GM12801 (cell line): ENCODE data around the gene SCAND1.

Source experiments
- TF ChIP-seq, protein P1 (sequence below): IDR thresholded peaks from one replicate; pipeline ENCODE4 v1.5.1; 2011; ENCODE audit warnings: control low read depth; ENCODE audit not compliant: insufficient read length; ENCODE audit errors: extremely low read depth

Gene SCAND1

DNA sequence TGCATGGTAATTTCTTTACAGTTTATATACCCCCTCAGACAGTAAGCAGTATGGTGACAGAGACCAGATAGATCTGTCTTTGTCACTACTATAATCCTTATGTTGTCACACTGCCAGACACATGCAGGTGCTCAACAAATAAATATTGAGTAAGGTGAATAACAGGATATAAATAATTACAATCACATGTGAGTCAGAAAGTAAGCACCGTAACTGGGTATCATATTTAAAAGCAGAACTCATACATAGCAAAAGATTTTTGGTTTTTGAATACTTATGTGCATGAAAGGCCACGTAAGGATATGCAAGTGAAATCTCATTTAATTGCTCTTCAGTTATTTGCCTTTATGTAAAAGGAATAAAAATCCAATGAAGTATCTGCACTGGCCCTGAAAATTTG lies 31.5 kb upstream of the SCAND1 start:
- TF ChIP-seq, protein P1, sequence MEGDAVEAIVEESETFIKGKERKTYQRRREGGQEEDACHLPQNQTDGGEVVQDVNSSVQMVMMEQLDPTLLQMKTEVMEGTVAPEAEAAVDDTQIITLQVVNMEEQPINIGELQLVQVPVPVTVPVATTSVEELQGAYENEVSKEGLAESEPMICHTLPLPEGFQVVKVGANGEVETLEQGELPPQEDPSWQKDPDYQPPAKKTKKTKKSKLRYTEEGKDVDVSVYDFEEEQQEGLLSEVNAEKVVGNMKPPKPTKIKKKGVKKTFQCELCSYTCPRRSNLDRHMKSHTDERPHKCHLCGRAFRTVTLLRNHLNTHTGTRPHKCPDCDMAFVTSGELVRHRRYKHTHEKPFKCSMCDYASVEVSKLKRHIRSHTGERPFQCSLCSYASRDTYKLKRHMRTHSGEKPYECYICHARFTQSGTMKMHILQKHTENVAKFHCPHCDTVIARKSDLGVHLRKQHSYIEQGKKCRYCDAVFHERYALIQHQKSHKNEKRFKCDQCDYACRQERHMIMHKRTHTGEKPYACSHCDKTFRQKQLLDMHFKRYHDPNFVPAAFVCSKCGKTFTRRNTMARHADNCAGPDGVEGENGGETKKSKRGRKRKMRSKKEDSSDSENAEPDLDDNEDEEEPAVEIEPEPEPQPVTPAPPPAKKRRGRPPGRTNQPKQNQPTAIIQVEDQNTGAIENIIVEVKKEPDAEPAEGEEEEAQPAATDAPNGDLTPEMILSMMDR = no peak

DNA sequence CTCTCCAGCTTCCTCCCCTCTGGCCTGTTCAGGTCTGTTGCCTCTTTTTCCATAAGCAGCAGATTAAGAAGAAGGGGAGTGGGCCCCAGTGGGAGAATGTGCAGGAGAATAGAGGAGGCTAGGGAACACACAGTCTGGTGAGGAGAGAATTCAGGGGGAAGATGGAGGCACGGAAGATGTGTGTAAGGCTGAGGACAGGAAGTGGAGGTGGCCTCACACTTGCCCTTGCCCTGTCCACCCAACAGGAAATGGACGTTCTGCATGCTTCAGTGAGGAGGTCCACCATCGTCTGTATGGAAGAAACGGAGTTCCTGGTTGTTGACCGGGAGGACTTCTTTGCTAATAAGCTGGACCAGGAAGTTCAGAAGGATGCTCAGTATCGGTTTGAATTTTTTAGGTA lies 30.1 kb upstream of the SCAND1 start:
- TF ChIP-seq, protein P1 = no peak

DNA sequence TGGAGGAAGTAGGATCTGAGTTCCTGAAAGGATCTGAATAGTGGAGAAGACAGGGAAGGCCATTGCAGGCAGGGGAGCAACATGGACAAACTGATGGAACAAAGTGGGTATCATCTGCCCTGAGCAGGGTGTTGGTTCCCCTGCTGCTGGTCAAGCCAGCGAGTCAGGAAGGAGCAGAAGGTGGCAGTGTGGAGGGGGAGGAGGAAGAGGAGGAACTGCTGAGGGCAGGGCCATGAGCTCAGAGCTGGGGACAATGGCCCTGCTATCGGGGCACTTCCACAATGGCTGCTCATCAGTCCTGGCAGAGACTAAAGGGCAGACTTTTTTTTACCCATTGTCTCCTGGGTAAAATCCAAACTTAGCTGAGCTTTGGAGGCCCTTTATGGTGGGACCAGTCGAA lies 27.7 kb upstream of the SCAND1 start:
- TF ChIP-seq, protein P1 = no peak

DNA sequence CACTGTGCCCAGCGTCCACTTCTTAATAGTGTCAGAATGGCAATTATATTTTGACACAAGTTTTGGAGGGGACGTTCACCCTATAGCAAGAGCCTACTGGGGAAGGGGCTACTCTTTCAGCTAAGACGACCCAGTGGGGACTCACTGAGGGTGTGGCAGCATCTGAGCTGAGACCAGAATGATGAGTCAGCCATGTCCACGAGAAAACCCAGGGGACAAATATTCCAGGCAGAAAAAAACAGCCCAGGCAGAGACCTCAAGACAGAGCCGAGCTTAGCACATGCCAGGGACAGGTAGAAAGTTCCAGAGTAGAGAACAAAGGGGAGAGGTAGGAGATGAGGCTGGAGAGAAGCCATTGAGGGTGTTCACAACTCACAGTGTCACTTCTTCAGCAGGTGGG lies 25.2 kb upstream of the SCAND1 start:
- TF ChIP-seq, protein P1 = no peak

DNA sequence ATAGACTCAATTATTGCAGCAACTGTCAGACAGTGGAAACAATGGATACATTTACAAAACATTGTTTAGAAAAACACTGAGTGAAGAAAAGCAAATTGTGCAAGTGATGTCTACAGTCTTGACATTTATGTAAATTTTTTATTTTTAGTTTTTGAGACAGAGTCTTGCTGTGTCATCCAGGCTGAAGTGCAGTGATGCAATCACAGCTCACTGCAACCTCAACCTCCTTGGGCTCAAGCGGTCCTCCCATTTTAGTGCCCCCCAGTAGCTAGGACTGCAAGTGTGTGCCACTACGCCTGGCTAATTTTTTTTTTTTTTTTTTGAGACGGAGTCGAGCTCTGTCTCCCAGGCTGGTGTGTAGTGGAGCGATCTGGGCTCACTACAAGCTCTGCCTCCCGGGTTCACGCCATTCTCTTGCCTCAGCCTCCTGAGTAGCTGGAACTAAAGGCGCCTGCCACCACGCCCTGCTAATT lies 23.8 kb upstream of the SCAND1 start:
- TF ChIP-seq, protein P1 = no peak

DNA sequence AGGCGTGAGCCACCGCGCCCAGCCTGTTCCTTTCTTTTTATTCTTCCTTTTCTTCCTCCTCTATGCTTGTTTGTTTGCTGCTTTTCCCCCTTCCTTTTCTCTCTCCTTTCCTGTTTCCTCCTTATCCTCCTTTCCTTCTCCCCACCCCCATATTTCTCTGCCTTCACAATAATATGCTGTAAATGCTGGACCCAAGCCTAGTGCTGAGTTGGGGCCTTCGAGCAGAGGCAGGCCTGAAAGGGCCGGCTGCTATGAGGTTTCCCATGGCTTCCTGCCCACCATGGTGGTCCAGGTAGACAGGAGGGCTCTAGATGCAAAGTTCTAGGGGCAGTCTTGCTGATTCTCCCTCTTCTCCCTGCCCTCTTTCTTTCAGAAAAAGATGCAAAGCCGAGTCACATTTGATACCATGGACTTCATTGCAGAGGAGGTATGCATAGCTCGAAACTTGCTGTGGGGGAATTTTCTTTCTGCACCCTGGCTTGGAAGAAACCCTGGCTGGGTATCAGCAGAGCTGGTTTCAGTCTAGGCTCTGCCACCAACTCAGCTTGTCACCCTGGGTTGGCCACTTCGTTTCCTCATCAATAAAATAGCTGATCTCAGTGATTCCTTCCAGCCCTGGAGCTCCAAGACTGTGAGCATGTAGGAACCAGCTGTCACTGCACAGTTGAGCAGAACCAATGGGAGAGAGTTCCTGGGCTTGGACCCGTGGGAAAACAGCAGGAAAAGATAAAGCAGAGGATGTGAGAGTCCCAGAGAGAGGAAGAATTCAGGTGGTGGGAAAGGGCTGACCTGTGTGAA lies 21.5 kb upstream of the SCAND1 start:
- TF ChIP-seq, protein P1 = no peak

DNA sequence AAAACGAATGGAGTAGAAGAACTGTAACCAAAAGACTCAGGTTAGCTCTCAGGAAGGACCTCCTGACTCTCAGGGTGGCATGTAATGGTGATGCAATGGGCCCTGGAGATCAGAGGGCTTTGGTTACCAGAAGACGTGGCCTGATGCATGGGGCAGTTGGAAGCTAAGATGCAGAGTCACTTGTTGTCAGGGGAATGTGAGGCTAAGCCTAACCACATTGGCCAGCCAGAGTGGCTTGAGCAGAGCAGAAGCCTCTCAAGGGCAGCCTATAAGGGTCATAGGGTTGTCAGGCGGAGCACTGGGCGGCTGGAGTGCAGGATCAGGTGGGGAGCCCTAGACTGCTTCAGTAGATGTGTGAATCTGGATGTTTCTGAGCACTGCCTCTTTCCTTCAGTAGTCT lies 20.0 kb upstream of the SCAND1 start:
- TF ChIP-seq, protein P1 = no peak
